ENCODE results near the gene STIM1. TPM values are rescaled to one million over a fixed set of nuclear protein-coding genes. Genes with fewer than 3 reads are reported as not detected.

The STIM1 gene
- total RNA-seq, 1 experiment from 2014 or later, result 93.6 TPM

GRCh38 chr11:3964935-3965604 is 109.6 kb downstream of the STIM1 start:
- CTCF ChIA-PET, result interaction anchor here (1.0 kb wide), 1 partner anchor 124 kb away, joined by 5 read pairs; the partner anchor contains the start of gene RHOG
- BruUV-seq (replicated peaks), result no TSS peak
- intact Hi-C loops (cut with micrococcal nuclease; ENCODE audit: unreplicated experiment), result no loop called here

GRCh38 chr11:3967695-3968094 is 112.2 kb downstream of the STIM1 start:
- H3K36me3 ChIP-seq (ENCODE audit: control insufficient read depth, insufficient read depth, low read length), result no peaks in the 10 kb centered on the region
- H3K27ac ChIP-seq (ENCODE audit: low read length), result no peak overlapping the region
- BruUV-seq (replicated peaks), result no TSS peak
- H3K4me3 ChIP-seq (ENCODE audit: low read depth in 2 of 2, low read length in 2 of 2), result no peak overlapping the region
- no peak for ATAC-seq
- POLR2A ChIA-PET, result no interaction called here
- in situ Hi-C loops (cut with HindIII; ENCODE audit: low pct_unique_long_range_greater_than_20kb, low sequenced_read_pairs), result loop anchor here (10.0 kb wide), 1 partner anchor 63 kb away; no protein-coding TSS in a partner anchor
- DNase-seq (ENCODE audit: low read depth, low spot score), result no peak
- CTCF ChIA-PET, result no interaction called here
- H3K4me1 ChIP-seq (ENCODE audit: control insufficient read depth, insufficient read depth, low read length), result no peaks in the 10 kb centered on the region
- H3K27me3 ChIP-seq (ENCODE audit: control insufficient read depth, insufficient read depth, low read length), result no peaks in the 10 kb centered on the region
- intact Hi-C loops (cut with micrococcal nuclease; ENCODE audit: unreplicated experiment), result no loop called here
- no peaks in the 10 kb centered on the region for H3K9me3 ChIP-seq (ENCODE audit: control insufficient read depth, insufficient read depth, low read depth, low read length)
- TF ChIP-seq POLR2AphosphoS5 (IDR thresholded peaks at IDR 0.05; ENCODE audit: low read depth, low read length), result no peak
- TF ChIP-seq CTCF (IDR thresholded peaks at IDR 0.05), result no peak

More at GRCh38 chr11:3964935-3965604, 109.6 kb downstream of the STIM1 start:
- H3K9me3 ChIP-seq (ENCODE audit: control insufficient read depth, insufficient read depth, low read depth, low read length), result no peaks in the 10 kb centered on the region
- POLR2A ChIA-PET, result no interaction called here
- no peak overlapping the region for H3K4me3 ChIP-seq (ENCODE audit: low read depth in 2 of 2, low read length in 2 of 2)
- ATAC-seq (no peak), DNase-seq (ENCODE audit: low read depth, low spot score) (no peak)
- no peak overlapping the region for H3K27ac ChIP-seq (ENCODE audit: low read length)
- in situ Hi-C loops (cut with HindIII; ENCODE audit: low pct_unique_long_range_greater_than_20kb, low sequenced_read_pairs), result loop anchor here (10.0 kb wide), 1 partner anchor 60 kb away; no protein-coding TSS in a partner anchor
- H3K36me3 ChIP-seq (ENCODE audit: control insufficient read depth, insufficient read depth, low read length), result no peaks in the 10 kb centered on the region
- TF ChIP-seq CTCF (IDR thresholded peaks at IDR 0.05), result no peak
- TF ChIP-seq POLR2AphosphoS5 (IDR thresholded peaks at IDR 0.05; ENCODE audit: low read depth, low read length), result no peak
- no peak for TF ChIP-seq REST (IDR thresholded peaks at IDR 0.05; ENCODE audit: insufficient read depth in 1 of 2, low read depth in 2 of 2, low read length in 1 of 2)
- TF ChIP-seq TCF7L2 (IDR thresholded peaks at IDR 0.05; ENCODE audit: low read depth, low read length), result no peak
- no peak for TF ChIP-seq SIN3A (IDR thresholded peaks at IDR 0.05; ENCODE audit: borderline replicate concordance, insufficient read depth, low read depth, low read length)
- no peaks in the 10 kb centered on the region for H3K4me1 ChIP-seq (ENCODE audit: control insufficient read depth, insufficient read depth, low read length)
- H3K27me3 ChIP-seq (ENCODE audit: control insufficient read depth, insufficient read depth, low read length), result no peaks in the 10 kb centered on the region

All from Panc1 (cell line).